ENCODE data around the gene SHISA5. TPM values are rescaled to one million over a fixed set of nuclear protein-coding genes. Genes with fewer than 3 reads are reported as not detected.

Gene SHISA5
- total RNA-seq, 1 experiment from 2014 or later = 192 TPM

DNA sequence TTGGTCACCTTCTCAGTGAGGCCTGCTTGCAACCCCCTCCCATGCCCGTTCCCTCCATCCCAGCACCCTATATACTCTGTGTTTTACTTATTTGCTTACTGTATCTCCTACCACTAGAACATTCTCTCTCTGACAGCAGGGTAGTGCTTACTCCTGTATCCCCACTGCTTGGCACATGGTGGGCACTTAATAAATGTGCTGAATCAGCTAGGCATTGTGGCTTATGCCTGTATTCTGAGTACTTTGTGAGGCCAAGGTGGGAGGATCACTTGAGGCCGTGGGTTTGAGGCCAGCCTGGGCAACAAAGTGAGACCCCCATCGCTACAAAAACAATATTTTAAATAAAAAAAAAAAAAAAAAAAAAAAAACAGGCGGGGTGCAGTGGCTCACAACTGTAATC, 7.6 kb upstream of the SHISA5 start:
- H3K27ac Mint-ChIP-seq (ENCODE audit: unreplicated experiment) = no peak overlapping the region
- BruUV-seq (replicated peaks) = no TSS peak
- H3K36me3 Mint-ChIP-seq (ENCODE audit: insufficient read depth, unreplicated experiment) = peaks cover 7% of the 10 kb centered on the region
- no peaks in the 10 kb centered on the region for H3K27me3 Mint-ChIP-seq (ENCODE audit: unreplicated experiment)
- TF ChIP-seq, protein P1, sequence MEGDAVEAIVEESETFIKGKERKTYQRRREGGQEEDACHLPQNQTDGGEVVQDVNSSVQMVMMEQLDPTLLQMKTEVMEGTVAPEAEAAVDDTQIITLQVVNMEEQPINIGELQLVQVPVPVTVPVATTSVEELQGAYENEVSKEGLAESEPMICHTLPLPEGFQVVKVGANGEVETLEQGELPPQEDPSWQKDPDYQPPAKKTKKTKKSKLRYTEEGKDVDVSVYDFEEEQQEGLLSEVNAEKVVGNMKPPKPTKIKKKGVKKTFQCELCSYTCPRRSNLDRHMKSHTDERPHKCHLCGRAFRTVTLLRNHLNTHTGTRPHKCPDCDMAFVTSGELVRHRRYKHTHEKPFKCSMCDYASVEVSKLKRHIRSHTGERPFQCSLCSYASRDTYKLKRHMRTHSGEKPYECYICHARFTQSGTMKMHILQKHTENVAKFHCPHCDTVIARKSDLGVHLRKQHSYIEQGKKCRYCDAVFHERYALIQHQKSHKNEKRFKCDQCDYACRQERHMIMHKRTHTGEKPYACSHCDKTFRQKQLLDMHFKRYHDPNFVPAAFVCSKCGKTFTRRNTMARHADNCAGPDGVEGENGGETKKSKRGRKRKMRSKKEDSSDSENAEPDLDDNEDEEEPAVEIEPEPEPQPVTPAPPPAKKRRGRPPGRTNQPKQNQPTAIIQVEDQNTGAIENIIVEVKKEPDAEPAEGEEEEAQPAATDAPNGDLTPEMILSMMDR (IDR thresholded peaks at IDR 0.05; ENCODE audit: unreplicated experiment) = no peak
- H3K4me3 Mint-ChIP-seq (ENCODE audit: low read depth, unreplicated experiment) = no peak overlapping the region
- CTCF ChIA-PET = no interaction called here
- no peak for DNase-seq
- no peaks in the 10 kb centered on the region for H3K4me1 Mint-ChIP-seq (ENCODE audit: low read depth, unreplicated experiment)
- intact Hi-C loops (cut with micrococcal nuclease; ENCODE audit: unreplicated experiment) = no loop called here
- H3K9me3 Mint-ChIP-seq (ENCODE audit: low read depth, unreplicated experiment) = no peaks in the 10 kb centered on the region

GRCh38 chr3:48507256-48508061, 3.5 kb upstream of the SHISA5 start:
- TF ChIP-seq, protein P1 (IDR thresholded peaks at IDR 0.05; ENCODE audit: unreplicated experiment) = no peak
- H3K9me3 Mint-ChIP-seq (ENCODE audit: low read depth, unreplicated experiment) = no peaks in the 10 kb centered on the region
- H3K27ac Mint-ChIP-seq (ENCODE audit: unreplicated experiment) = peak overlapping the region; percentile 31
- intact Hi-C loops (cut with micrococcal nuclease; ENCODE audit: unreplicated experiment) = loop anchor here (1.0 to 5.0 kb wide), 3 partner anchors 35 to 105 kb away; no protein-coding TSS in a partner anchor
- peak; percentile 84 for DNase-seq
- CTCF ChIA-PET = interaction anchor here (0.5 to 2.8 kb wide), 5 partner anchors 34 to 947 kb away, joined by 3 to 16 read pairs (median 4); partner anchors contain the start of gene ATRIP
- H3K27me3 Mint-ChIP-seq (ENCODE audit: unreplicated experiment) = no peaks in the 10 kb centered on the region
- BruUV-seq (replicated peaks) = no TSS peak
- H3K4me1 Mint-ChIP-seq (ENCODE audit: low read depth, unreplicated experiment) = no peaks in the 10 kb centered on the region
- H3K36me3 Mint-ChIP-seq (ENCODE audit: insufficient read depth, unreplicated experiment) = peaks cover 10% of the 10 kb centered on the region
- H3K4me3 Mint-ChIP-seq (ENCODE audit: low read depth, unreplicated experiment) = no peak overlapping the region

- TF ChIP-seq, protein P1 (IDR thresholded peaks at IDR 0.05; ENCODE audit: unreplicated experiment) = no peak
- intact Hi-C loops (cut with micrococcal nuclease; ENCODE audit: unreplicated experiment) = loop anchor here (2.0 to 5.0 kb wide), 2 partner anchors 33 to 104 kb away; no protein-coding TSS in a partner anchor
- Mint-ChIP-seq H3K4me3 (ENCODE audit: low read depth, unreplicated experiment) (no peak overlapping the region), H3K27ac (ENCODE audit: unreplicated experiment) (no peak overlapping the region), H3K27me3 (ENCODE audit: unreplicated experiment) (no peaks in the 10 kb centered on the region), H3K4me1 (ENCODE audit: low read depth, unreplicated experiment) (no peaks in the 10 kb centered on the region), H3K36me3 (ENCODE audit: insufficient read depth, unreplicated experiment) (peaks cover 15% of the 10 kb centered on the region), H3K9me3 (ENCODE audit: low read depth, unreplicated experiment) (no peaks in the 10 kb centered on the region)
- no TSS peak for BruUV-seq (replicated peaks)
- CTCF ChIA-PET = interaction anchor here (0.5 to 2.8 kb wide), 3 partner anchors 33 to 170 kb away, joined by 3 to 16 read pairs (median 4); no protein-coding TSS in a partner anchor
- DNase-seq = no peak
Observed at GRCh38 chr3:48505968-48506504, 2.1 kb upstream of the SHISA5 start.

GRCh38 chr3:48505146-48505545, 1.2 kb upstream of the SHISA5 start:
- peaks cover 16% of the 10 kb centered on the region for H3K36me3 Mint-ChIP-seq (ENCODE audit: insufficient read depth, unreplicated experiment)
- no peaks in the 10 kb centered on the region for H3K27me3 Mint-ChIP-seq (ENCODE audit: unreplicated experiment)
- H3K27ac Mint-ChIP-seq (ENCODE audit: unreplicated experiment) = no peak overlapping the region
- BruUV-seq (replicated peaks) = no TSS peak
- no peaks in the 10 kb centered on the region for H3K9me3 Mint-ChIP-seq (ENCODE audit: low read depth, unreplicated experiment)
- peak overlapping the region; percentile 68 for H3K4me3 Mint-ChIP-seq (ENCODE audit: low read depth, unreplicated experiment)
- CTCF ChIA-PET = interaction anchor here (0.7 to 1.1 kb wide), 2 partner anchors 32 to 159 kb away, joined by 3 read pairs; no protein-coding TSS in a partner anchor
- TF ChIP-seq, protein P1 (IDR thresholded peaks at IDR 0.05; ENCODE audit: unreplicated experiment) = no peak
- DNase-seq = no peak
- no peaks in the 10 kb centered on the region for H3K4me1 Mint-ChIP-seq (ENCODE audit: low read depth, unreplicated experiment)
- intact Hi-C loops (cut with micrococcal nuclease; ENCODE audit: unreplicated experiment) = loop anchor here (5.0 kb wide), 1 partner anchor 103 kb away; no protein-coding TSS in a partner anchor
